ENCODE data around the gene DNM2.
A peak's percentile ranks its signal among the peaks of the same experiment; 100 is the strongest.
"Not testable (repeated sequence)": the region's sequence is repeated elsewhere in the genome, so short reads cannot be mapped to it uniquely, and the experiment has no call there.

DNM2 gene

GRCh38 chr19:10870955-10871603 lies 153.2 kb downstream of the DNM2 start, which contains the start of gene CARM1:
Gene CARM1 (plus strand): TSS chr19:10871553. CDS start chr19:10871703, 150 bp downstream.
- DNase-seq, result peak; percentile 84 to 91

DNA sequence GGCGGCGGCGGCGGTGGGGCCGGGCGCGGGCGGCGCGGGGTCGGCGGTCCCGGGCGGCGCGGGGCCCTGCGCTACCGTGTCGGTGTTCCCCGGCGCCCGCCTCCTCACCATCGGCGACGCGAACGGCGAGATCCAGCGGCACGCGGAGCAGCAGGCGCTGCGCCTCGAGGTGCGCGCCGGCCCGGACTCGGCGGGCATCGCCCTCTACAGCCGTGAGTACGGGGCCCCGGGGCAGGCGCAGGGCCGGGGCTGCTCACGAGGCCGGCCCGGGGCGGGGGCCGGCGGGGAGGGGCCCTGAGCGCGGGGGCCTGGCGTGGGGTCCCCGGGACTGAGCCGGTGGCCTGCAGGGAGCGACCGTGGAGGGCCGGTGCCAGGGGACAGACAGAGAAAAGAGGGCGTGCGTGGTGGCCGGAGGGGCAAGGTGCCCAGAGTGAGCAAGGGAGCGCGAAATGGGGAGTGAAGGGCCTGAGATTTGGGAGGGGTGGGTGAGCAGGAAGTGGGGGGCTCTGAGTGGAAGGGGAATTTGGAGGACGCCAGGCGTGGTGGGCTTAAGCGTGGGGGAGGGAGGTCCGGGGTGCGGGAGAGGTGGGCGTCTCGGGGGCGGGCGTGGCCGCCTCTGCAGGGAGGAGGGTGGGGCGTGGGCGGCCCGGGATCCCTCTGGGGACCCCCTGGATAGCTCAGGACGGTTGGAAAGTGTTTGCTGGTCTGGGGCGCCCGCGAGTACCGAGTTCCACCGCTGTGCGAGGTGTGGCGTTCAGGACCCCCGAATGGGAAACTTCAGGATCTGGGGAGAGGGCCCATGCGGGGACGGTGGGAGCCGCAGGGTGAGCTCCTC lies 154.0 kb downstream of the DNM2 start:
- no peak for DNase-seq

- DNase-seq, result no peak
These were observed 154.7 kb downstream of the DNM2 start for GRCh38 chr19:10872546-10873107.

DNA sequence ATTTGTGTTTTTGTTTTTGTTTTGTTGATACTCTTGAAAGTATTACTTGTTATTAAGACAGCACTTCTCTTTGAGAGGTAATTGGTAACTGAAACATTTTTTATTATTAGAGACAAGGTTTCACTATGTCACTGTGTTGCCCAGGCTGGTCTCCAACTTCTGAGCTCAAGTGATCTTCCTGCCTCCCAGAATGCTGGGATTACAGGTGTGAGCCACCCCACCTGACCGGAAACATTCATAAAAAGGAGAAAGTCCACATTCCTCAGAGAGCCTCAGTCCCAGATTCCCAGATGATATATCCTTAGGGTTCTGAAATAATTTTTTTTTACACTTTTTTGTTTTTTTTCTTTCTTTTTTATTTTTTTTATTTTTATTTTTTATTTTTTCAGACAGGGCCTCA lies 156.1 kb downstream of the DNM2 start:
- DNase-seq, result no peak

- DNase-seq, result no peak
These were observed 158.8 kb downstream of the DNM2 start for GRCh38 chr19:10876459-10877240.

DNA sequence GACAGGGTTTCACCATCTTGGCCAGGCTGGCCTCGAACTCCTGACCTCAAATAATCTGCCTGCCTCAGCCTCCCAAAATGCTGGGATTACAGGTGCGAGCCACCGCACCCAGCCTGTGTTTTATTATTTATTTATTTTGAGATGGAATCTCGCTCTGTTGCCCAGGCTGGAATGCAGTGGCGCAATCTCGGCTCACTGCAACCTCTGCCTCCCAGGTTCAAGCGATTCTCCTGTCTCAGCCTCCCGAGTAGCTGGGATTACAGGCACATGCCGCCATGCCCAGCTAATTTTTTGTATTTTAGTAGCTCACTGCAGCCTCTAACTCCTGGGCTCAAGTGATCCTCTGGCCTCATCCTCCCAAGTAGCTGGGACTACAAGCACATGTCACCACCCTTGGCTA lies 159.7 kb downstream of the DNM2 start:
- DNase-seq, result not testable (repeated sequence)

GRCh38 chr19:10878253-10878652 lies 160.4 kb downstream of the DNM2 start:
- DNase-seq, result no peak
